HepG2 (cell line): ENCODE data around the gene HES6. TPM values are rescaled to one million over a fixed set of nuclear protein-coding genes. Genes with fewer than 3 reads are reported as not detected.

Source experiments
- ATF7 ChIP-seq, 2 experiments: fragments of 450-650 bp in 1 of 2; sonication (generic) in 1 of 2; formaldehyde crosslinking in 1 of 2; IDR thresholded peaks; 2 replicates each; pipeline versions ENCODE4 v1.4.0 to v1.6.1; 2016 to 2020; ENCODE audit warnings: antibody characterized with exemption in 1 of 2, mild to moderate bottlenecking in 1 of 2, missing genetic modification reagents in 1 of 2
- MYNN ChIP-seq: sonication (generic); formaldehyde crosslinking; IDR thresholded peaks from 2 replicates; pipeline ENCODE4 v1.4.0; 2020; ENCODE audit warnings: mild to moderate bottlenecking, low read depth, missing genetic modification reagents
- SNAI1 ChIP-seq: sonication (generic); formaldehyde crosslinking; IDR thresholded peaks from 2 replicates; pipeline ENCODE4 v1.5.0; 2020; ENCODE audit warnings: mild to moderate bottlenecking, missing genetic modification reagents, borderline replicate concordance
- ZNF331 ChIP-seq: sonication (generic); formaldehyde crosslinking; IDR thresholded peaks from 2 replicates; pipeline ENCODE4 v1.4.0; 2020; ENCODE audit warnings: missing genetic modification reagents
- ZNF337 ChIP-seq: sonication (generic); formaldehyde crosslinking; IDR thresholded peaks from 2 replicates; pipeline ENCODE4 v1.5.1; 2020; ENCODE audit warnings: missing genetic modification reagents, low read depth, mild to moderate bottlenecking, borderline replicate concordance
- ZNF598 ChIP-seq: sonication (generic); formaldehyde crosslinking; IDR thresholded peaks from 2 replicates; pipeline ENCODE4 v1.5.1; 2020; ENCODE audit warnings: mild to moderate bottlenecking, missing genetic modification reagents, borderline replicate concordance
- polyA plus RNA-seq, 8 experiments: library from polyadenylated mRNA; depleted of rRNA in 3 of 8; stranded (reverse) in 7 of 8; unstranded in 1 of 8; fragments of >200 nt; fragmentation: Illumina TruSeq in 4 of 8; extraction: Trizol in 4 of 8; gene quantifications; 2 replicates each; pipeline versions ENCODE4 v1.2.1 to v1.2.3, GENCODE V29; 2011 to 2016; ENCODE audit warnings: low read depth in 4 of 8, missing spikeins in 1 of 8, mixed read lengths in 1 of 8; ENCODE audit not compliant: insufficient read depth in 1 of 8
- total RNA-seq, 5 experiments: library from RNA; depleted of rRNA; stranded (reverse); fragments of >200 nt; fragmentation: Illumina TruSeq; extraction: Trizol; gene quantifications; 2 replicates each; pipeline ENCODE4 v1.2.3, GENCODE V29; 2016; ENCODE audit warnings: low read depth in 1 of 5
- TF ChIP-seq, protein P1 (sequence below): sonication (generic); formaldehyde crosslinking; IDR thresholded peaks from 2 replicates; pipeline ENCODE4 v1.8.0; 2022; ENCODE audit warnings: mild to moderate bottlenecking, missing genetic modification reagents, moderate library complexity
- TF ChIP-seq, protein P2 (sequence below): sonication (generic); formaldehyde crosslinking; IDR thresholded peaks from 2 replicates; pipeline ENCODE4 v1.4.0; 2020; ENCODE audit warnings: mild to moderate bottlenecking, missing genetic modification reagents, borderline replicate concordance
- TF ChIP-seq, protein P3 (sequence below): sonication (generic); formaldehyde crosslinking; IDR thresholded peaks from 2 replicates; pipeline ENCODE4 v1.4.0; 2020; ENCODE audit warnings: missing genetic modification reagents
- TF ChIP-seq, protein P4 (sequence below): sonication (generic); formaldehyde crosslinking; IDR thresholded peaks from 2 replicates; pipeline ENCODE4 v1.4.0; 2020; ENCODE audit warnings: mild to moderate bottlenecking, missing genetic modification reagents
- TF ChIP-seq, protein P5 (sequence below): sonication (generic); formaldehyde crosslinking; IDR thresholded peaks from 2 replicates; pipeline ENCODE4 v1.8.0; 2022; ENCODE audit warnings: low read depth, missing genetic modification reagents

Gene HES6
- total and polyA plus RNA-seq, 2 of the 13 experiments (the other 11 are each of a cell fraction or from before 2014, with no cell fraction given): 19.5 to 82.8 TPM

DNA sequence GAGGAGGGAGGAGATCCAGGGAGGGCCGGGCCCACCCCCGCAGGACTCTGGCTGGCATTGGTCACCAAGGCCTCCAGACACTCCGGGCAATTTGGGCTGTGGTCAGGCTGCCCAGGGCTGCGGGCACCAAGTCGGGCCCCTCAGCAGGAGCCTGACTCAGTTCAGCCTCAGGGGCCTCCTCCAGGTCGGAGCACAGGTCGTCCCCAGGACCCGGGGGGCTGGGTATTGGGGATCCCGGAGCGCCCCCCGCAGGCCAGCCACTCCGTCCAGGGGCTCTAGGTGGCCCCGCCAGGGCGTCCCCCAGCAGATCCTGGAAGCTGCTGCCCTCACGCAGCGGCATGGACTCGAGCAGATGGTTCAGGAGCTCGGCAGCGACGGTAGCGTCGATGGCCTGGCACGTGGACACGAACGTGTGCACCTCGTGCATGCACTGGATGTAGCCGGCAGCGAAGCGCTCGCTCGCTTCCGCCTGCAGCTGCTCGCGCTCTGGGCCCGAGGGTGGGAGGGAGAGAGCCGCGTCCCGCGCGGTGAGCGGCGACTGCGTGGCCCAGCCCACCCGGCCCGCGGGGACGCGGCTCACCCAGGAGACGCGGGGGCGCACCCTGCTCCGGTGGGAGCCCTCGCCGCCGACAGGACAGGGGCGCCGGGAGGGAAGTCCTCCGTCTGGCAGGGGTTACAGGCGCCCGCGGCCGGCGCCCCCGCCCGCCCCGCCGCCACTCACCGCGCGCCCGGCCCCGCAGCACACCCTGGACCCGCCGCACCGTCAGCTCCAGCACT, 884 bp downstream of the HES6 start (continued):
- TF ChIP-seq MYNN (CRISPR knock-in tag) (peak; percentile 97), ATF7 (IDR thresholded peaks at IDR 0.05) (no peak), ATF7 (CRISPR knock-in tag; IDR thresholded peaks at IDR 0.05) (peak; percentile 83; the same call in 1 of the 2 replicates), ZNF598 (peak; percentile 96; the same call in 1 of the 2 replicates), ZNF337 (CRISPR knock-in tag) (peak; percentile 88; the same call in 1 of the 2 replicates), ZNF331 (peak; percentile 86; the same call in 1 of the 2 replicates), SNAI1 (CRISPR knock-in tag) (peak; percentile 96)
- TF ChIP-seq, protein P1, sequence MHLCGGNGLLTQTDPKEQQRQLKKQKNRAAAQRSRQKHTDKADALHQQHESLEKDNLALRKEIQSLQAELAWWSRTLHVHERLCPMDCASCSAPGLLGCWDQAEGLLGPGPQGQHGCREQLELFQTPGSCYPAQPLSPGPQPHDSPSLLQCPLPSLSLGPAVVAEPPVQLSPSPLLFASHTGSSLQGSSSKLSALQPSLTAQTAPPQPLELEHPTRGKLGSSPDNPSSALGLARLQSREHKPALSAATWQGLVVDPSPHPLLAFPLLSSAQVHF (CRISPR knock-in tag): peak; percentile 99
- TF ChIP-seq, protein P2, sequence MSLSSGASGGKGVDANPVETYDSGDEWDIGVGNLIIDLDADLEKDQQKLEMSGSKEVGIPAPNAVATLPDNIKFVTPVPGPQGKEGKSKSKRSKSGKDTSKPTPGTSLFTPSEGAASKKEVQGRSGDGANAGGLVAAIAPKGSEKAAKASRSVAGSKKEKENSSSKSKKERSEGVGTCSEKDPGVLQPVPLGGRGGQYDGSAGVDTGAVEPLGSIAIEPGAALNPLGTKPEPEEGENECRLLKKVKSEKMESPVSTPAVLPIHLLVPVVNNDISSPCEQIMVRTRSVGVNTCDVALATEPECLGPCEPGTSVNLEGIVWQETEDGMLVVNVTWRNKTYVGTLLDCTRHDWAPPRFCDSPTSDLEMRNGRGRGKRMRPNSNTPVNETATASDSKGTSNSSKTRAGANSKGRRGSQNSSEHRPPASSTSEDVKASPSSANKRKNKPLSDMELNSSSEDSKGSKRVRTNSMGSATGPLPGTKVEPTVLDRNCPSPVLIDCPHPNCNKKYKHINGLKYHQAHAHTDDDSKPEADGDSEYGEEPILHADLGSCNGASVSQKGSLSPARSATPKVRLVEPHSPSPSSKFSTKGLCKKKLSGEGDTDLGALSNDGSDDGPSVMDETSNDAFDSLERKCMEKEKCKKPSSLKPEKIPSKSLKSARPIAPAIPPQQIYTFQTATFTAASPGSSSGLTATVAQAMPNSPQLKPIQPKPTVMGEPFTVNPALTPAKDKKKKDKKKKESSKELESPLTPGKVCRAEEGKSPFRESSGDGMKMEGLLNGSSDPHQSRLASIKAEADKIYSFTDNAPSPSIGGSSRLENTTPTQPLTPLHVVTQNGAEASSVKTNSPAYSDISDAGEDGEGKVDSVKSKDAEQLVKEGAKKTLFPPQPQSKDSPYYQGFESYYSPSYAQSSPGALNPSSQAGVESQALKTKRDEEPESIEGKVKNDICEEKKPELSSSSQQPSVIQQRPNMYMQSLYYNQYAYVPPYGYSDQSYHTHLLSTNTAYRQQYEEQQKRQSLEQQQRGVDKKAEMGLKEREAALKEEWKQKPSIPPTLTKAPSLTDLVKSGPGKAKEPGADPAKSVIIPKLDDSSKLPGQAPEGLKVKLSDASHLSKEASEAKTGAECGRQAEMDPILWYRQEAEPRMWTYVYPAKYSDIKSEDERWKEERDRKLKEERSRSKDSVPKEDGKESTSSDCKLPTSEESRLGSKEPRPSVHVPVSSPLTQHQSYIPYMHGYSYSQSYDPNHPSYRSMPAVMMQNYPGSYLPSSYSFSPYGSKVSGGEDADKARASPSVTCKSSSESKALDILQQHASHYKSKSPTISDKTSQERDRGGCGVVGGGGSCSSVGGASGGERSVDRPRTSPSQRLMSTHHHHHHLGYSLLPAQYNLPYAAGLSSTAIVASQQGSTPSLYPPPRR (CRISPR knock-in tag): no peak
- TF ChIP-seq, protein P3, sequence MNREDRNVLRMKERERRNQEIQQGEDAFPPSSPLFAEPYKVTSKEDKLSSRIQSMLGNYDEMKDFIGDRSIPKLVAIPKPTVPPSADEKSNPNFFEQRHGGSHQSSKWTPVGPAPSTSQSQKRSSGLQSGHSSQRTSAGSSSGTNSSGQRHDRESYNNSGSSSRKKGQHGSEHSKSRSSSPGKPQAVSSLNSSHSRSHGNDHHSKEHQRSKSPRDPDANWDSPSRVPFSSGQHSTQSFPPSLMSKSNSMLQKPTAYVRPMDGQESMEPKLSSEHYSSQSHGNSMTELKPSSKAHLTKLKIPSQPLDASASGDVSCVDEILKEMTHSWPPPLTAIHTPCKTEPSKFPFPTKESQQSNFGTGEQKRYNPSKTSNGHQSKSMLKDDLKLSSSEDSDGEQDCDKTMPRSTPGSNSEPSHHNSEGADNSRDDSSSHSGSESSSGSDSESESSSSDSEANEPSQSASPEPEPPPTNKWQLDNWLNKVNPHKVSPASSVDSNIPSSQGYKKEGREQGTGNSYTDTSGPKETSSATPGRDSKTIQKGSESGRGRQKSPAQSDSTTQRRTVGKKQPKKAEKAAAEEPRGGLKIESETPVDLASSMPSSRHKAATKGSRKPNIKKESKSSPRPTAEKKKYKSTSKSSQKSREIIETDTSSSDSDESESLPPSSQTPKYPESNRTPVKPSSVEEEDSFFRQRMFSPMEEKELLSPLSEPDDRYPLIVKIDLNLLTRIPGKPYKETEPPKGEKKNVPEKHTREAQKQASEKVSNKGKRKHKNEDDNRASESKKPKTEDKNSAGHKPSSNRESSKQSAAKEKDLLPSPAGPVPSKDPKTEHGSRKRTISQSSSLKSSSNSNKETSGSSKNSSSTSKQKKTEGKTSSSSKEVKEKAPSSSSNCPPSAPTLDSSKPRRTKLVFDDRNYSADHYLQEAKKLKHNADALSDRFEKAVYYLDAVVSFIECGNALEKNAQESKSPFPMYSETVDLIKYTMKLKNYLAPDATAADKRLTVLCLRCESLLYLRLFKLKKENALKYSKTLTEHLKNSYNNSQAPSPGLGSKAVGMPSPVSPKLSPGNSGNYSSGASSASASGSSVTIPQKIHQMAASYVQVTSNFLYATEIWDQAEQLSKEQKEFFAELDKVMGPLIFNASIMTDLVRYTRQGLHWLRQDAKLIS: peak; percentile 77; the same call in 1 of the 2 replicates
- TF ChIP-seq, protein P4, sequence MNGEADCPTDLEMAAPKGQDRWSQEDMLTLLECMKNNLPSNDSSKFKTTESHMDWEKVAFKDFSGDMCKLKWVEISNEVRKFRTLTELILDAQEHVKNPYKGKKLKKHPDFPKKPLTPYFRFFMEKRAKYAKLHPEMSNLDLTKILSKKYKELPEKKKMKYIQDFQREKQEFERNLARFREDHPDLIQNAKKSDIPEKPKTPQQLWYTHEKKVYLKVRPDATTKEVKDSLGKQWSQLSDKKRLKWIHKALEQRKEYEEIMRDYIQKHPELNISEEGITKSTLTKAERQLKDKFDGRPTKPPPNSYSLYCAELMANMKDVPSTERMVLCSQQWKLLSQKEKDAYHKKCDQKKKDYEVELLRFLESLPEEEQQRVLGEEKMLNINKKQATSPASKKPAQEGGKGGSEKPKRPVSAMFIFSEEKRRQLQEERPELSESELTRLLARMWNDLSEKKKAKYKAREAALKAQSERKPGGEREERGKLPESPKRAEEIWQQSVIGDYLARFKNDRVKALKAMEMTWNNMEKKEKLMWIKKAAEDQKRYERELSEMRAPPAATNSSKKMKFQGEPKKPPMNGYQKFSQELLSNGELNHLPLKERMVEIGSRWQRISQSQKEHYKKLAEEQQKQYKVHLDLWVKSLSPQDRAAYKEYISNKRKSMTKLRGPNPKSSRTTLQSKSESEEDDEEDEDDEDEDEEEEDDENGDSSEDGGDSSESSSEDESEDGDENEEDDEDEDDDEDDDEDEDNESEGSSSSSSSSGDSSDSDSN (CRISPR knock-in tag): peak; percentile 43; the same call in 1 of the 2 replicates
- TF ChIP-seq, protein P5, sequence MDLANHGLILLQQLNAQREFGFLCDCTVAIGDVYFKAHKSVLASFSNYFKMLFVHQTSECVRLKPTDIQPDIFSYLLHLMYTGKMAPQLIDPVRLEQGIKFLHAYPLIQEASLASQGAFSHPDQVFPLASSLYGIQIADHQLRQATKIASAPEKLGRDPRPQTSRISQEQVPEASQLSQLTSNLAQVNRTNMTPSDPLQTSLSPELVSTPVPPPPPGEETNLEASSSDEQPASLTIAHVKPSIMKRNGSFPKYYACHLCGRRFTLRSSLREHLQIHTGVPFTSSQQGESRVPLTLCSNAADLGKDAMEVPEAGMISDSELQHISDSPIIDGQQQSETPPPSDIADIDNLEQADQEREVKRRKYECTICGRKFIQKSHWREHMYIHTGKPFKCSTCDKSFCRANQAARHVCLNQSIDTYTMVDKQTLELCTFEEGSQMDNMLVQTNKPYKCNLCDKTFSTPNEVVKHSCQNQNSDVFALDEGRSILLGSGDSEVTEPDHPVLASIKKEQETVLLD: peak; percentile 89
